GM19372 (cell line): ENCODE data around the gene STAT4.
A peak's percentile ranks its signal among the peaks of the same experiment; 100 is the strongest.

Source experiments
- ATAC-seq: cut with Tn5 transposase; IDR thresholded peaks from one replicate; pipeline ENCODE4 v1.9.1; 2021; ENCODE audit warnings: mild to moderate bottlenecking, low read depth, moderate library complexity; ENCODE audit not compliant: unreplicated experiment

Gene STAT4

DNA sequence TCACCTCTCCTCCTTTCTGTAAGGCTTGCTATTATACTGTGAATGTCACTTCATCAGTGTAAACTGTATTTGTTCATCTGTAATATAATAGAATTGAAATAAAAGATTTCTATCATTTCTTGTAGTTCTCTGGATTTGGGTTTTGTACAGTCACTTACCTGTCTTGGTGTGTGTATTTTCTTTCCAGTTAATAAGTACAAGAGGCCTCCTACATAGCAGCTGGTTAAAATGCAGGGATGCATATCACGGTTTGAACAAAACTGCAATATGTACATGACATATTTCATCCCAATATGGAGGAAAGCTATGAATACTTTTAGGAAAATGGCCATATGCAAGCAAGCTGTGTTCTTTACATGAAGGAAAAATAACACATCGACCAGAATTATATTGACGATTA, 131.4 kb downstream of the STAT4 start:
- ATAC-seq, result no peak

DNA sequence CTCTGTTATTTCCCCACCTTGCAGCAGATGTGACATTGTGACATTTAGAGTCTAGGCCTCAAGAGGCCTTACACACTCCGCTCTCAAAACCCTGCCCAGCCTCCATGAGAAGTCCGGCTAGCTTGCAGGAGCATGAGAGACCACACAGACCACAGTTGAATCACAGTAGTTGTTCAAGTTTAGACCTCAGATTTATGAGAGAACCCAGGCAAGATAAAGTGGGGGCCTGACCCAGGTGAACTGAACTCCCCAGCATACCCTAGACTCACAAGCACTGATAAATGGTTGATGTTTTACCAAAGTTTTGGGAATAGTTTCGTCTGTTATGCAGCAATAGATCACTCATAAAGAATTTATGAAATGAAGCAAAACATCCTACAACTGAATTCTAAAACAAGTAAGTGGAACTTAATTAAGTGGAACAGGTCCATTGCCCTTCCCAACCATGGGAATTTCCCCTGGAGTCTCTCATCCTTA, 132.1 kb downstream of the STAT4 start:
- no peak for ATAC-seq

DNA sequence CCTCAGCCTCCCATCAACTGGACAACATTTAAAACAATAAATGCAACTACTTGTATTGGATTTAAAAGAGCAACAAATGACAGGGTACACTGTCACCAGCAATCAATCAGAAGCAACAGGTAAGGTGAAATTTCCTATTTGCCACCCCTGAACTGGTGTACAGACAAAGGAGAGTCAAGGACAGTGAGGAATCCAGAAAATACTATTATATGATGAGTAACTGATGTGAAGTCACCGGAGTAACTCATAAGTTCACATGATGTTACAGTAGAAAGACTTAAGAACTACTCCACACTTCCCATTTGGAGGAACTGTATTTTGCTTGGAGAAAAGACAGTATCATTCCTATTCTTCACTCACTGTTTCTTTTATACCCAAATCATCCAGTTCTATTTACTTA, 132.7 kb downstream of the STAT4 start:
- no peak for ATAC-seq

DNA sequence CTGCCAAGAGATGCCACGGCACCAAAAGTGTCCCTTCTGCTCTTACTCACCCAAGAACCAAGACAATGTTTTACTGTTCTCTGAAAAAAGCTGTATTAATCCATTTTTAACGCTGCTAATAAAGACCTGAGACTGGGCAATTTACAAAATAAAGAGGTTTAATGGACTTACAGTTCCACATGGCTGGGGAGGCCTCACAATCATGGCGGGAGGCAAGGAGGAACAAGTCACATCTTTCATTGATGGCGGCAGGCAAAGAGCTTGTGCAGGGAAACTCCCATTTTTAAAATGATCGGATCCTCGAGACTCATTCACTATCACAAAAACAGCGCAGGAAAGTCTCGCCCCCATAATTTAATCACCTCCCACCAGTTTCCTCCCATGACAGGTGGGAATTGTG, 135.0 kb downstream of the STAT4 start:
- ATAC-seq, result no peak

DNA sequence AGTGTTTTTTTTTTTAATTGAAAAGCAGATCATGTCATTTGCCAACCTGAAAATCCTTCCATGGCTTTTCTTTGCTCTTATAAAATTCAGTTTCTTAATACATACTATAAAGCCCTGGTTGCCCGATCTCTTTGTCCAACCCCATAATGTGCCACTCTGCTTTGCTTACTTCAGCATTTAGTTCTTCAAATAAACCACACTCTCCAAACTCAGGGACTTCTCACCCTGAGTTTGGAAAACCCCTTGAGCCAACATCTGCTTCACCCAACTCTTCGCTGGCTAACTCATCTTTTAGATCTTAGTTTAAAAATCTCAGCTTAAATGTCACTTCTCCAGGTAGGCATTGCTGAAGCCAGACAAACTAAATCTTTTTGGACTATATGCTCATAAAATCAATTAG, 135.6 kb downstream of the STAT4 start:
- no peak for ATAC-seq

DNA sequence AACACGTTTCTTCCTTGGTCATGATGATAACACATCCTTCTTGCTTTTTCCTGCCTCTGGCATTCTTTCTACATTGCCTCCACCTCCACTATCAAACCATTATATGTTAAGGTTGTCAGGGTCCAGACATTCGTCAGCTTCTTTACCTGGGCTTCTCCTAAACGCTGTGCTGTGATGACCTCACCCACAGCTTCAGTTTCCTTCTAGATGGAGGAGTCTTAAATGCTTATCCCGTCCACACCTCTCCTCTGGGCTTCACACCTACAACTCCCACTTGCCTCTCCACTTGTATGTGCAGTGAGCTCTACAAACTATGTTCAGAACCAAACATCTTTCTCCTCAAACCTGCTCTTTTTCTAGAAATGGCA, 136.2 kb downstream of the STAT4 start:
- ATAC-seq, result no peak

DNA sequence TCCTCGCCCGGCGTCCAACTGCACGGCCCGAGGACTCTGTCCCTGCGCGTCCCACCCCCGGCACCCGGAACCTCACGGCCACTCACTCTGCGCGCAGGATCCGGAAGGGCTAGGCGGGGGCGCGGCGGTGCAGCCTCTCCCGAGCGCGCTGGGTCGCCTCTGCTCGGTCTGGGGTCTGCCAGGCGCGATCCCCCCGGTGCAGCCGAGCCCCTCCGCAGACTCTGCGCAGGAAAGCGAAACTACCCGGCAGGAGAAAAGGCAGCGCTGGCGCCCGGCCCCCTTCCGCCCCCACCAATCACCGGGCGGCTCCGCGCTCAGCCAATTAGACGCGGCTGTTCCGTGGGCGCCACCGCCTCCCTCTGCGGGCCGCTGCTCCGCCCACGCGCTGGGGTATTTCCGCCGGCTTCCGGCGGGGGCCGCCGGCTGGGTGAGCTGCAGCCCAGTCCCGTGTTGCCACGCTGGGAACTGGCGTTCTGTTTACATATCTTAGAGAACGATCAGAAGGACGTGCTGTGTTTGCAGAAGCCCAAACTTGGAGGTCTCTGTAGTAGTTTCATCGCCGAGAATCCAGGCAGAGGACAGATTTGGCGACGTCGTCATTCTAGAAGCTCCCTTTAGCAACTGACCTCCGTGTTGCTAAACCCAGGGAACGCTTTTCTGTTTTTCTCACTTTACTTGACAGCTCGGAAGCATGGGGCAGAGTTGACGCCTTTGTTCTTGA, 136.7 kb downstream of the STAT4 start, which contains the start of gene STAT1:
Gene STAT1, minus strand, starts transcription at position 240 of the 721 bp plus-strand sequence. CDS start 4,168 bp downstream, outside the sequence.
- peak; percentile 83 for ATAC-seq

DNA sequence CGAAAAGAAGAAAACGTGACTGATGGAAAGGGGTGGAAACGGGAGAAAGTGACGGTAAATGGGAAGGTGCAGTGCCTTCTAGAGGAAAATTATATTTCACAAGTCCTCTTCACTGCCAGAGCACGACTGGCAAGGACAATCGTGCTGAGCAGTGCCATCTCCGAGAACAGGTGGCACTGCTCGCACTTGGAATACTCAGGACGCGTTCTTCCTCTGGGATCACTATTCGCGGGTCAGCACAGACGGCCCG, 137.2 kb downstream of the STAT4 start:
- no peak for ATAC-seq

DNA sequence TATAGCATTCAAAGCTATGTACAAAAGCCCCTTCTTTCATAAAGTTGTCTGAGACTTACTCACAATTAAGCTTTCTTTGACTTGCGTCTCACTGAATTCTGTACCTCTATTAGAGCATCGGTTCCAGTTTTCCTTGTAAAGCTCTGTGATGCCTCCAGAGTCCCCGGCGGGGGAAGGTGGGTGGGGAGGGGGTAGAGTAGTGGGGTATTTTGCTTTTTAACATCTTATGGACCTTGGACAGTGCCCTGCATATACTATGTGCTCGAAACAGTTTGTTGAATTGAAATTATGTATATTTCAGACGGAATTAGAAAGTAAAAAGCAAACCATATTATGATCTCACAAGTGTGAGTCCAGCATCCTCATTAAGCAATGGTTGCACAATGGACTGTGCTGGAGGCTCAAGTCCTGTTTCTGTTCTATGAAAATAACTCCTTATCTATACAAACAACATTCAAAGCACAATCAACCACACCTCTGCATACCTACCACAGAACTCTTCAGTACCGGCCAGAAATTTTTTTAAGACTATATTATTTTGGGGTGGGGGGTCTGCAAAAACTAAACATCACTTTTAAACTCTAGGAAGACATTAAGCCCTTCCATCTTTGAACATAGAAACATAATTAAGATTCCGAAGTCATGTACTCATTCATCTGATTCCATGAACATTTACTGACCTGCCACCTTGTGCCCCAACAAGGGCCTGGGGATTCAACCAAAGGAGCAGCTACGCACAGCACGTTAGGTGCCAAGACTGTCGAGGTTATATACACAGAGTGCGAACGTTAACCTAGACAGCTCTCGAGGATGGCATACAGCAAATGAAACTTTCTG, 137.7 kb downstream of the STAT4 start:
- ATAC-seq, result no peak

DNA sequence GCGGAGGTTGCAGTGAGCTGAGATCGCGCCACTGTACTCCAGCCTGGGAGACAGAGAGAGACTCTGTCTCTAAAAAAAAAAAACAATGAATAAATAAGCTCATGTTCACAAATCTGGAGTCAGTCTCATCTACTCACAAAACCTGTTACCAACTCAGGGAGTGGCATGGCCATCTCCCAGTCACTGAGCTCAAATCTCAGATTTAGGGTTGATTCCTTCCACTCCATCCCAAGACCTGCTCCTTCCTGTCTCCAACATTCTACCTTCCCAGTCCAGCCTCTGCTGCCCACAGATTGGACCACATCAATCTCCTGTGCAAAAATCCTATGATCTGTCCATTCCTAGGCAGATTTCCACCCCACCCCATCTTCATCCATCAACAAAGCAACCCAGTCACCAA, 138.4 kb downstream of the STAT4 start:
- ATAC-seq, result no peak

DNA sequence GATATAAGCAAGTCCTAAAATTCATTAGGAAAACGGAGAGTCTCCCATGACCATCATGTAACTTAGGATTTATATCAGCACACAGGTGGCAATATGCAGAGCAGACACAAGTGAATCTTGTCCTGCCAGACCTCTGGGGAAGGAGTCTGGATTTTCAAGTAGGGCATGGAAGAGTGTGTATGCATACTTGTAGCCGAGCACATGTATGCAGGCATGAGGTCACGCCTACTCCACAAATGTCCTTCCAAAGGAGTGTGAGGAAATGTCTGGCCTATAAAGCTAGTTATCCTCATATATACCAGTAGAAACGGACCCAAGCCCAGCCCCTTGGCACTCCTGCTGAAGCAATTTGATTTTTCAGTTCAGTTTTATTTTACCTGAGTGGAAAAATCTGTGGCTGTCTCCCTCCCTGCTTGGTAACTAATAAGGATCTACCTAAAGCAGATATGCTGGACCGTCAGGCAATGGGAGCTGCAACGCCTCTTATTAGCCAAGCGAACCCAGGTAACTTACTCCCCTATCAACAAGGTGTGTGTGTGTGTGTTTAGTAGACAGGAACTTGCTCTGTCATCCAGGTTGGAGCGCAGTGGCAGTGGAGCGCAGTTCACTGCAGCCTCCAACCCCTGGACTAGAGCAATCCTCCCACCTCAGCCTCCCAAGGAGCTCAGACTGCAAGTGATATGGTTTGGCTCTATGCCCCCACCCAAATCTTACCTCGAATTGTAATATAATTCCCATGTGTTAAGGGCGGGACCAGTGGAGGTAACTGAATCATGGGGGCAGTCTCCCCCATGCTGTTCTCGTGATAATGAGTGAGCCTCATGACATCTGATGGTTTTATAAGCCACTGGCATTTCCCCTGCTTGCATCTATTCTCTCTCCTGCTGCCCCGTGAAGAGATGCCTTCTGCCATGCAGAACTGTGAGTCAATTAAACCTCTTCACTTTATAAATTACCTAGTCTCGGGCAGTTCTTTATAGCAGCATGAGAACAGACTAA, 139.6 kb downstream of the STAT4 start:
- no peak for ATAC-seq

DNA sequence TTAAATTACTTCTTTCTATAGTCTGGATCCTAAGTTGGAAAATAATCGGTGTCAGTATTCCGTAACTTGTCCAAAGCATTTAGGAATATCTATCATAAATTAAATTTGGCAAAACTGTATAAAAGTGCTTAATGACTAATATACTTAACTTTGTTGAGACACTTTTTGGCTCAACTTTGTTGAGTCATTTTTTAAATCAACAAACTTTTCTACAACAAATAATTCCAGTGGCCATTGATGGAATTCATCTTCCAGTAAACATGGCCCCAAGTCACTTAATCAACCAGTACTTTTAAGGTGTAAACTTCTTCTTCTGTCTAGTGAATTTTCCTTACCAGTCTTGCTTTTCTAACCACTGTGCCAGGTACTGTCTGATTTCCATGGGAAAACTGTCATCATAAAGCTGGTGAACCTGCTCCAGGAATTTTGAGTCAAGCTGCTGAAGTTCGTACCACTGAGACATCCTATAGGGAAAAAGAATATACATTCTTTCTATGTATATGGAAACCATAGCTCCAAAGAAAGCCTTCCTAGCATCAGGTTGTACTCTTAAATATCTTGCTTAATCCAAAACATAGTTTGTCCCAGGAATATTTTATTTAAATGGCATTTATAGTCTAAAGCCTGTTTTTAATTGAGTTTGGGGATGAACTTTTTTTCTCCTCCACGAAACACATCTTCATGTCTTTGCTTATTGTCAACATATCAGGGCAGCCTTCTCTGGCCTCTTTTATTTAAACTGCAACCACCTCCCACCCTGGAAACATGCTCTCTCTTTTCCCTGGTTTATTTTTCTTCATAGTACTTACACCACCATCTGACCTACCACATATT, 141.0 kb downstream of the STAT4 start:
- no peak for ATAC-seq

DNA sequence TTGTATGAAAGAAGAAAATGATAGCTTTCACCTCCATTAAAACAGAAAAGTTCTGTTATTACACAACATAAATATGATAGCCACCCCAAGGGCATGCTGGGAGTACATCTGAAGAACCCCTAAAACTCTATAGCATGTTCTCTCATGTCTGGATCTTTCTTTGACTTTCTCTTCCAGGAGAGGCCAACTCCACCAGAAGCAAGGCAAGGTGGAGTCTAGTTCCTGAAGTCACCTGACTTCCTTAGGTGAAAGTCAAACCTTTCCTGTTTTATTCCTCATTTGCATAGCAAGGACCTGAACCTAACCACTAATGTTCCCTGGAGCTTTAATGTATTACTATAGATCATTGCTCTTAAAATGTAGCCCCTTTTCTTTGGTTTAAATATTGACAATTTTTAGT, 142.5 kb downstream of the STAT4 start:
- ATAC-seq, result no peak

DNA sequence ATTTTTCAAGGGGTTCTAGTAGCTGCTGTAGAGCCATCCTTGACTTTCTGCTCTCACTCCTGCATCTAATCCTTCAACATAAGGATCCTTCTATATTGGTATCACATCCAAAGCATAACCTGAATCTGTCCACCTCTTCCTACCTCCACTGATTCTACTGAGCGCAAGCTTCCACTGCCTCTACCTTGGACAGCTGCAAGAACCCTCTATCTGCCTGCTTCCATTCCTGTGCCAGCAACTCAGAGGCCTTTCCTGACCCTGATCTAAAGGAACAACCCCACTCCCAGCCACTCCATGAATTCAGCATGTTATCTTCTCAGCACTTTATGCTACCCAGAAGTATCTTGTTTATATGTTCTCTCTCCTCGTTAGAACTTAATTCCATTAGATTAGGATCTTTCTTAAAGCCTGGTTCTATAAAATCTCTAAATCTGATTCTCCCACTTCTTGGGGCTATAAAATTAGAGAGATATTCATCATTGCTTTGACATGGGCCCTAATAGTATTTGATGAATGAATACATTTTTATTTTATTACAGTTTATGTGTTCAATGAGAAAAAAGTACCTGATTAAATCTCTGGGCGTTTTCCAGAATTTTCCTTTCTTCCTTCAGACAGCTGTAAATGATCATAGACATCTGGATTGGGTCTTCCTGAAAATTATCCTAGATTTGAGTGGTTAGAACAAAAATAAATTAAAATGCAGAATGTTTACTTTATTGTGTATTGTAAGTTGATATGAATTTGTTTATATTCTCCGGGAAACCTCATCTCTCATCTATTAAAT, 143.6 kb downstream of the STAT4 start:
- no peak for ATAC-seq

DNA sequence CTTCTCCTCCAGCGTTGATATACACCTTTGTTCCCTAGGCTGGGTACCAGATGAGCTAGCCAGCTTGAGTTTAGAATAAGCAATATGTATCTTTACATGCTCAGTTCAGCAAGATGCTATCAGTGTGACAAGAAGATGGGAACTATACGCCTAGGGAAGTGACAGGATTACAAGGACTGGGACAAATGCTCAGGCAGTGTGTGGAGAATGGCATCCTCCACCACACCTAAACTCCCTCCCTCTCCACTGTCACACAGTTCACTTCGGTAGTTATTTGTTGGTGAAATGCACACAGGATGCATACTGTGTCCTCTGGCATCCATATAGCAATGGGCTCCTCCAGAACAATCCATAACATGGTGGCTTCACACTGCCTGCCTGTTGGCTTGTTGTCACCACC, 144.5 kb downstream of the STAT4 start:
- no peak for ATAC-seq

DNA sequence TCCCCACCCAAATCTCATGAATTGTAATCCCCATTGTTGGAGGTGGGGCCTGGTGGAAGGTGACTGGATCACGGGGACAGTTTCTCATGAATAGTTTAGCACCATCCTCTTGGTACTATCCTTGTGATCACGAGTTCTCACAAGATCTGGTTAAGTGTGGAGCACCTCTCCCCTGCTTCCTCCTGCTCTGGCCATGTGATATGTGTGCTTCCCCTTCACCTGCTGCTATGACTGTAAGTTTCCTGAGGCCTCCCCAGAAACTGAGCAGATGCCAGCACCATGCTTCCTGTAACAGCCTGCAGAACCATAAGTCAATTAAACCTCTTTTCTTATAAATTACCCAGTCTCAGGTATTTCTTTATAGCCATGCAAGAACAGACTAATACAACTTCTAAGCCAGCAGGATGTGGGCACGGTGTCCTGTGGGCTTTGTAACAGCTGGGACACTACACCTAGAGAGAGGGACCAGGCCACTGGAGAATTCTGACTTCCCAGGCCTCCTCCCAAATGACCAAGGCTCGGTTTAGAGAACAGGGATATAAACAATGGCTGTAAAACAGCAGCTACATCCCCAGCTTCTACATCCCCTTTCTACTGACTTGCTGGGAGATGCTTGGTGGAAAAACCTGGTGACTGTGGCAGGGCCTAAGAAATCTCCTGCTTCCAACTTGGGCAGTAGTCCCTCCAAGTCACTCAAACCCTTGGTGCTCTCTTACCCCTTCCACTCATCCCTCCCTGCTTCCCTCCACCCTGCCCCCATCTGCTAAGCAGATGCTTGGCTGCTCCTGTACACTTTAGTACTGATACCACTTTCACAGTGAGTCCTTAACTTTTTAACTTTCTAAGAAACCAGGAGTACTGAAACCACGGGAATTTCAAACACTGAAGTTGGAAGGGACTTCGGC, 147.1 kb downstream of the STAT4 start:
- ATAC-seq, result no peak

DNA sequence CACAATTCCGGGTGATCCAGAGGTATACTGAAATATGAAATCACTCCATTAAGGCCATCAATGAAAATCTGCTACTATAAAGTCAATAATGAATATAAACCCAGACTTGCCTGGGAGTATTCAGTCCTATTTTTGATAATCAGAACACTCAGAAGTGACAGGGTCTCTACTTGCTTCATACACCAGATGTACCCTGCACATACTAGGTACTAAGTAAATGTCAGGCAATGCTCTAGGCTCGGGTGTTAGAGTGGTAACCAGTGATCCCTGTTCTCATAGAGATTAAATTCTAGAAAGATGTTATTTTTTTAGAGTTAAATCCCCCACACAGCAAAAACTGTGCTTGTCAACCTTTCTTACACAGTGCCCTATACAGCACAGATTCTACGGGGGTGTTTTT, 149.2 kb downstream of the STAT4 start:
- ATAC-seq, result no peak

DNA sequence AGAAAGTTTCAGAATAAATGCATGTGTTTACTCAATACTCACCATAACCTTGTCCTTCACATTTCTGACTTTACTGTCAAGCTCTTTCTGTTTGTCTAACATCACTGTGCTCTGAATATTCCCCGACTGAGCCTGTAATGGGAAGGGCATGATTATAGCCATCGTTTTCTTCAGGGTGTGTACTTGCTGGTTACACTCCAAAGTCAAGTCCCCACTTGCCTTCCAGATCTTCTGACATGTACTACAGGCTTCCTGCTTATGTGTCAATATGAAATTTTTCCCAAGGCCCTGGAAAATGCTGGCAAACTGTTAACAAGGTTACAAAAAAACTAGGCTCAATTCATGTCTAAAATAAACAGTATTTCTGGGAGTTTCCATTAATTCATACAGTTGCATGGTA, 149.8 kb downstream of the STAT4 start:
- ATAC-seq, result no peak
